Suprapubic skin (tissue), 4 donors: Measurements from ENCODE around the gene TSPEAR. TPM values are rescaled to one million over a fixed set of nuclear protein-coding genes. Genes with fewer than 3 reads are reported as not detected.

Experiments used
- DNase-seq, 2 donors: peaks; one replicate each; pipeline ENCODE4 v3.0.0-alpha.2; 2019; ENCODE audit warnings: low spot score in 2 of 2
- H3K27ac ChIP-seq: fragments of 200-600 bp; sonication (generic); one replicate; pipeline ENCODE4 v1.5.1; 2019
- H3K27me3 ChIP-seq: fragments of 200-600 bp; sonication (generic); one replicate; pipeline ENCODE4 v1.5.1; 2019
- H3K36me3 ChIP-seq: fragments of 200-600 bp; sonication (generic); one replicate; pipeline ENCODE4 v1.5.1; 2019
- H3K4me1 ChIP-seq: fragments of 200-600 bp; sonication (generic); one replicate; pipeline ENCODE4 v1.5.1; 2019
- H3K4me3 ChIP-seq: fragments of 200-600 bp; sonication (generic); one replicate; pipeline ENCODE4 v1.5.1; 2019; ENCODE audit warnings: mild to moderate bottlenecking
- H3K9me3 ChIP-seq: fragments of 200-600 bp; sonication (generic); one replicate; pipeline ENCODE4 v1.5.1; 2019
- EP300 ChIP-seq: sonication (generic); formaldehyde crosslinking; IDR thresholded peaks from one replicate; pipeline ENCODE4 v1.6.1; 2017; ENCODE audit warnings: antibody characterized with exemption
- POLR2A ChIP-seq, 2 donors: fragments of 450-650 bp; IDR thresholded peaks; one replicate each; pipeline ENCODE4 v1.6.1; 2017; ENCODE audit warnings: antibody characterized with exemption in 2 of 2, mild to moderate bottlenecking in 2 of 2, moderate library complexity in 2 of 2
- POLR2AphosphoS5 ChIP-seq, 3 donors: sonication (generic); formaldehyde crosslinking; IDR thresholded peaks; one replicate each; pipeline ENCODE4 v1.6.1; 2017; ENCODE audit warnings: antibody characterized with exemption in 3 of 3
- WGBS: methylation state at CpG from one replicate; pipeline ENCODE4 v1.1.5; 2018; 5-methylcytosine and 5-hydroxymethylcytosine counted together
- total RNA-seq, 4 donors: library from RNA; depleted of rRNA; stranded (reverse); fragments of >200 nt; gene quantifications; one replicate each; pipeline ENCODE4 v1.1.0, GENCODE V29; 2016
- TF ChIP-seq, protein P1 (sequence below), 2 donors: fragments of 200-600 bp in 1 of 2; fragments of 450-650 bp in 1 of 2; sonication (generic) in 1 of 2; IDR thresholded peaks; one replicate each; pipeline ENCODE4 v1.5.1; 2016 to 2019; ENCODE audit warnings: antibody characterized with exemption in 2 of 2, mild to moderate bottlenecking in 1 of 2, moderate library complexity in 1 of 2

The TSPEAR gene
- total RNA-seq, 4 donors from 2014 or later = 0.21 to 0.59 (median 0.32) TPM; not detected in 1

GRCh38 chr21:44682580-44683151, 28.7 kb downstream of the TSPEAR start:
- no peak for DNase-seq
- Histone ChIP-seq H3K4me1 (no peaks in the 10 kb centered on the region), H3K27me3 (peaks cover 20% of the 10 kb centered on the region), H3K27ac (no peak overlapping the region), H3K9me3 (no peaks in the 10 kb centered on the region), H3K36me3 (no peaks in the 10 kb centered on the region), H3K4me3 (no peak overlapping the region)
- TF ChIP-seq, protein P1, sequence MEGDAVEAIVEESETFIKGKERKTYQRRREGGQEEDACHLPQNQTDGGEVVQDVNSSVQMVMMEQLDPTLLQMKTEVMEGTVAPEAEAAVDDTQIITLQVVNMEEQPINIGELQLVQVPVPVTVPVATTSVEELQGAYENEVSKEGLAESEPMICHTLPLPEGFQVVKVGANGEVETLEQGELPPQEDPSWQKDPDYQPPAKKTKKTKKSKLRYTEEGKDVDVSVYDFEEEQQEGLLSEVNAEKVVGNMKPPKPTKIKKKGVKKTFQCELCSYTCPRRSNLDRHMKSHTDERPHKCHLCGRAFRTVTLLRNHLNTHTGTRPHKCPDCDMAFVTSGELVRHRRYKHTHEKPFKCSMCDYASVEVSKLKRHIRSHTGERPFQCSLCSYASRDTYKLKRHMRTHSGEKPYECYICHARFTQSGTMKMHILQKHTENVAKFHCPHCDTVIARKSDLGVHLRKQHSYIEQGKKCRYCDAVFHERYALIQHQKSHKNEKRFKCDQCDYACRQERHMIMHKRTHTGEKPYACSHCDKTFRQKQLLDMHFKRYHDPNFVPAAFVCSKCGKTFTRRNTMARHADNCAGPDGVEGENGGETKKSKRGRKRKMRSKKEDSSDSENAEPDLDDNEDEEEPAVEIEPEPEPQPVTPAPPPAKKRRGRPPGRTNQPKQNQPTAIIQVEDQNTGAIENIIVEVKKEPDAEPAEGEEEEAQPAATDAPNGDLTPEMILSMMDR (IDR thresholded peaks at IDR 0.05) = no peak
- TF ChIP-seq EP300 = no peak
- TF ChIP-seq POLR2A (IDR thresholded peaks at IDR 0.05) = no peak
- no peak for TF ChIP-seq POLR2AphosphoS5 (IDR thresholded peaks at IDR 0.05)
- WGBS = 77% methylated on average over 9 of the region's 15 CpGs

DNA sequence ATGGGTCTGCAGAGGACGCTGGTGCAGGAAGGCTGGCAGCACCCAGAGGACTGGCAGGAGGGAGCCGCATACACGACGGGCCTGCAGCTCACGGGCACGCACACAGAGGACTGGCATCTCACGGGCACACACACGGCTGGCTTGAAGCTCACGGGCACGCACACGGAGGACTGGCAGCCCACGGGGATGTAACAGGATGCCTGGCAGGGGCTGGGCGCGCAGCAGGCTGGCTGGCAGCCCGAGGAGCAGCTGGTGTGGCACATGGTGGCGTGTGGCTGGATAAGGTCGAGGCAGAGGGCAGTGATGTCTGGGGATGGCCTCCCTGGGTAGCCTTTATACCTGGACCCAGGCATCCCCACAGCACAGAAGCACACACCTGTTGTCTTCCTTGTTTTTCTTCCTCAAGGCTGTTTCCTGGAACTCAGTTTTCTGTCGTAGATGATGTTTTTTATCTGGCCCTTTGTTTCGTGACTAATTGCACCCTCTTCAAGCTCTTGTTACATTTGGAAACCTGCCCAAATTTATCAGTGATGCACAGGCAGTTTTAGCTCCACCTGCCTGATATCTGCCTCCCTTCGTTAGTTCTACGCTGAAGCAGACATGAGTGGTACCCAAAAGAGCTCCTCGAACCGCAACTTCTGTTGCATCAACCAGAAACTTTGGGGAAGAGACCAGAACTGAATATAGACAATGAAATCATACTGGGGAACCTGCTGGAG, 29.4 kb downstream of the TSPEAR start, which contains the start of gene KRTAP12-1:
KRTAP12-1 (minus strand) TSS at position 303 of the 719 bp plus-strand sequence; CDS start at position 263, 40 bp downstream.
- TF ChIP-seq POLR2AphosphoS5 (IDR thresholded peaks at IDR 0.05) (no peak), POLR2A (IDR thresholded peaks at IDR 0.05) (no peak), EP300 (no peak)
- TF ChIP-seq, protein P1 (IDR thresholded peaks at IDR 0.05) = no peak
- Histone ChIP-seq H3K4me1 (no peaks in the 10 kb centered on the region), H3K36me3 (no peaks in the 10 kb centered on the region), H3K4me3 (no peak within 1 kb of the TSS), H3K27ac (no peak within 1 kb of the TSS), H3K9me3 (no peaks in the 10 kb centered on the region), H3K27me3 (peaks cover 14% of the 10 kb centered on the region)
- DNase-seq = no peak
- WGBS = 78% methylated on average over 11 of the region's 23 CpGs

GRCh38 chr21:44681152-44681551, 30.2 kb downstream of the TSPEAR start:
- 82% methylated on average over 11 of the region's 11 CpGs for WGBS
- no peaks in the 10 kb centered on the region for H3K36me3 ChIP-seq
- H3K27ac ChIP-seq = no peak overlapping the region
- no peak for DNase-seq
- H3K9me3 ChIP-seq = no peaks in the 10 kb centered on the region
- H3K27me3 ChIP-seq = peaks cover 5% of the 10 kb centered on the region
- H3K4me3 ChIP-seq = no peak overlapping the region
- TF ChIP-seq EP300 (no peak), POLR2A (IDR thresholded peaks at IDR 0.05) (no peak)
- TF ChIP-seq, protein P1 (IDR thresholded peaks at IDR 0.05) = no peak
- H3K4me1 ChIP-seq = no peaks in the 10 kb centered on the region

DNA sequence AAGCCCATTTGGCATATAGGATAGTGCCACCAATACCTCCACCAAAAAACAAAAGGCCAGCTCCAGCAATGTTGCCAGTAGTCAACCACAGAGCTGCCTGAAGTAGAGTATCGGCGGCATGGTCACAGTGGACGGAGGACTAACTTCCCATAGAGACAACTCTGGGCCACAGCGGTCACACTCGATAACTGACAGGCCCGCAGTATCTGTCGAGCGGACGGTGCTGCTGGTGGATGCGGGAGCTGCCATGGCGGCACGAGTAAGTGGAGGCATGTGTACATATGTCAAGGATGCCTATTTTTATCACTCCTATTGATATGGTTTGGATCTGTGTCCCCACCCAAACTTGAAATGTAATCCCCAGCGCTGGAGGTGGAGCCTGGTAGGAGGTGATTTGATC, 33.5 kb downstream of the TSPEAR start:
- Histone ChIP-seq H3K27ac (no peak overlapping the region), H3K27me3 (peaks cover 3% of the 10 kb centered on the region), H3K9me3 (no peaks in the 10 kb centered on the region), H3K4me1 (no peaks in the 10 kb centered on the region), H3K4me3 (no peak overlapping the region), H3K36me3 (no peaks in the 10 kb centered on the region)
- TF ChIP-seq, protein P1 (IDR thresholded peaks at IDR 0.05) = no peak
- TF ChIP-seq EP300 (no peak), POLR2AphosphoS5 (IDR thresholded peaks at IDR 0.05) (no peak), POLR2A (IDR thresholded peaks at IDR 0.05) (no peak)
- WGBS = 96% methylated on average over 13 of the region's 13 CpGs
- DNase-seq = no peak

DNA sequence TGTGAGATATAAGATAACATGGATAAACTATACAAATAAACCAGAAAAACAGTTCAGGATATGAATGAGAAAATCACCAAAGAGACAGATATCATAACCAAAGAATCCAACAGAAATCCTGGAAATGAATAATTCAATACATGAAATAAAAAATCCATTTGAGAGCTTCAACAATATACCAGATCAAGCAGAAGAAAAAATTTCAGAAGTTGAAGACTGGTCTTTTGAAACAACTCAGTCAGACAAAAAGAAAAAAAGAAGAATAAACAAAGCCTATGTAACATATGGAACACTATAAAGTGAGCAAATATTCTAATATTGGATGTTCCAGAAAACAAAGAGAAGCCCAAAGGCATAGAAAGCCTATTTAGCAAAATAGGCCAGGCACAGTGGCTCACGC, 39.5 kb downstream of the TSPEAR start:
- no peak for DNase-seq
- no peaks in the 10 kb centered on the region for H3K36me3 ChIP-seq
- H3K4me1 ChIP-seq = no peaks in the 10 kb centered on the region
- H3K9me3 ChIP-seq = peaks cover 7% of the 10 kb centered on the region
- no peak overlapping the region for H3K4me3 ChIP-seq
- no peaks in the 10 kb centered on the region for H3K27me3 ChIP-seq
- 90% methylated on average over 1 of the region's 1 CpG for WGBS
- H3K27ac ChIP-seq = no peak overlapping the region
- TF ChIP-seq POLR2AphosphoS5 (IDR thresholded peaks at IDR 0.05) (no peak), POLR2A (IDR thresholded peaks at IDR 0.05) (no peak), EP300 (no peak)
- TF ChIP-seq, protein P1 (IDR thresholded peaks at IDR 0.05) = no peak
